Sciatic nerve (tissue), 2 donors: ENCODE measurements around the gene AGAP1. TPM values are rescaled to one million over a fixed set of nuclear protein-coding genes. Genes with fewer than 3 reads are reported as not detected.
A peak's percentile ranks its signal among the peaks of the same experiment; 100 is the strongest.

Experiments
- ATAC-seq: fragments of 200-7000 bp; cut with Tn5 transposase; one replicate; pipeline ENCODE4 v1.9.1; 2020; ENCODE audit warnings: mild to moderate bottlenecking, moderate library complexity
- DNase-seq: peaks from one replicate; pipeline ENCODE4 v3.0.0-alpha.2; 2020; ENCODE audit warnings: low spot score
- intact Hi-C: fragments of 100-400 bp; cut with DNase I; formaldehyde crosslinking; loops from one replicate; pipeline ENCODE4 v1.14.2; 2022
- total RNA-seq: library from RNA; stranded (reverse); fragmentation: NEBNext Ultra II Directional; extraction: Animal tissue kit (Norgen Biotek cat#: 25700); gene quantifications from one replicate; pipeline ENCODE4 v1.2.1, GENCODE V29; 2021
- donor health status: DM: no; HTN: no; CAD: no.
- donor health status: DM: no; HTN: no; CAD: no.

AGAP1 gene
- total RNA-seq, 1 donor from 2014 or later, result 62.9 TPM

DNA sequence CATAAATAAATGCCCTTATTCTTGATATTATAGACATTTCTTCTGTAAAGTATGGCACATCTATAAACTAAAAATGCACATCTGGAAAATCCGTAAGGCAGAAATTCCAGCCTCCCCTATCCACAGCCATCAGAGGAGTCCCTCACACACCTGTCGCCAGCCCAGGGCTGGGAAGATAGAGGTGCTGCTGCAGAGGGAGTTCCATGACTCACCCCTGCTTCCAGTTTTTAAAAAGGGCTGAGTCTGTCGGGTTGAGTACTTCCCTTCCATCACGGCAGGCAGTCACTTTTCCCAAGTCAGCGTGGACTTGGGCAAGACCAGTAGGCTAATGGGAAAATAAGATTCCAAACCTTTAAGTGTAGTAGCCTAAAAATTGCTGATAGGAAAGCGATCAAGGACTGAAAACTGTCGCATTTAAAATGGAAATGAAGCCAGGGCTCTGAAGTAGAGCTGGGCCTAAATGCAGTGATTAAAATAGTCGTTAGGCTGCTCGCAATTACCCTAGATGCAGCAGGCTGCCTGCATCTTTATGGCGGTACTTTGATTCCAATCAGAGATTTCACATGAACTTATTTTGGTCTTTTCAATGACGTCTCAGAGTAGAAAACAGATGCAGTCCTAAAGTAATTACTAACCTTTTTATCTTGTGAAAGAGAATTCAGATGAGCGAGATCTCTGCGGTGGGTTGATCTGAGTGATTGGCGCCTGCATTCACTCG is 280.5 kb downstream of the AGAP1 start:
- DNase-seq (no peak), ATAC-seq (no peak)
- intact Hi-C loops, result loop anchor here (10.0 kb wide), 1 partner anchor 390 kb away; the partner anchor contains the start of gene GBX2

DNA sequence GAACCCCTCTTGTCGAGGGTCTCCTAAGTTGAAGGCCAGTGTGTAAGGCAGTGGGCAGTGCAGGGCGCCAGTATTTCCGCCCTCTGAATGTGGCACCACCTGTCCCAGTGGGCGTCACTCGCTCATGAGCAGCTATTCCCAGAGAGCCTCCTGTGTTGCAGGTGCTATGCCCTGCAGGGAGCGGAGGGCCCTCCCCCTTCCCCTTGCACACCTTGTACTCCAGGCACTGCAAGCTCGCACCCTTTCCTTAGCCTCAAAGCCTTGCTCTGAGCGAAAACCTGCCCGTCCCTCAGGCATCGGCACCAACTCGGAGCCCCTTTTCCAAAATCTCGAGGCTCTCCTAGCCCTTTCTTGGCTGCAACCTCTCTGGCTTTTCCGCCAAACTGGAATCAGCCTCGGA is 282.7 kb downstream of the AGAP1 start:
- DNase-seq (no peak), ATAC-seq (no peak)
- intact Hi-C loops, result loop anchor here (10.0 kb wide), 1 partner anchor 388 kb away; the partner anchor contains the start of gene GBX2

DNA sequence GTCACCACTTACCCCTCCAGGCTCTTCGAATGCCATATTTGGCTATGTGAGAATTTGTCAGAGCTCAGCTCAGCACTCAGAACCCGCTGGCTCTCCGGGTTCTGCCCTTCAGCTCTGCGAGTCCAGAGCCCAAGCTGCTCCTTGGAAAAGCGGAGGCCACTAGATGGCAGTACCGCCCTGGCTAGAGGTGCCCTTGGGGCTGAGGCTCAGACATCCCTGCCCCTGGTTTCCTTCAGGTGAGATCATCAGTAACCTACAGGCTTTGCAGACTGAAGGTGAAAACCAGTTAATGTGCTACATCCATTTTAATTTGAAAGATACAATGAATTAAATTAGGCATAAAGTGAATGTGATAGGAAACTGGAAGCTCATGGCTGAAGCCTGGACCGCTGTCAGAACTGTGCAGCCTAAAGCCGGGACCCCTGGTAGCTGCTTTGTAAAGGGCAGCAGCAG is 285.6 kb downstream of the AGAP1 start:
- DNase-seq (peak; percentile 86), ATAC-seq (peak; percentile 85)
- intact Hi-C loops, result loop anchor here (10.0 kb wide), 1 partner anchor 385 kb away; the partner anchor contains the start of gene GBX2

DNA sequence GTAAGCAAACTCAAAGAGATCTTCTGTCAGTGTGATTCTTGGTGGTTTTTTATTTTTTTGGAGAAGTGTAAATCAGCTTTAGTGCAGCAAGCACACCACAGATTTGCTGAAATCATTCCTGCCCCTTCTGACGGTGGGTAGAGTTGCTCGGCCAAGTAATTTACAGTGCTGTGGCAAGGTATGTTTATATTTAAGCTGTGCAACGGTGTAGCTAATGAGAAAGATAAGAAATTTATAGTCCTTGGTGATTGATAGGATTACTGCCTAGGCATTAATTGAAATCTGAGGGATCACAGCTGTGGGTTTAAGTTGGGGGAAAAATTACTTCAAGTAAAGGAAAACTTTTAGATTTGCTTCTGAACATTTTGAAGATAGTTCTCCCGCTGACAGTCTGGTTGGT is 286.6 kb downstream of the AGAP1 start:
- no peak for DNase-seq
- intact Hi-C loops, result no loop called here
- no peak for ATAC-seq

DNA sequence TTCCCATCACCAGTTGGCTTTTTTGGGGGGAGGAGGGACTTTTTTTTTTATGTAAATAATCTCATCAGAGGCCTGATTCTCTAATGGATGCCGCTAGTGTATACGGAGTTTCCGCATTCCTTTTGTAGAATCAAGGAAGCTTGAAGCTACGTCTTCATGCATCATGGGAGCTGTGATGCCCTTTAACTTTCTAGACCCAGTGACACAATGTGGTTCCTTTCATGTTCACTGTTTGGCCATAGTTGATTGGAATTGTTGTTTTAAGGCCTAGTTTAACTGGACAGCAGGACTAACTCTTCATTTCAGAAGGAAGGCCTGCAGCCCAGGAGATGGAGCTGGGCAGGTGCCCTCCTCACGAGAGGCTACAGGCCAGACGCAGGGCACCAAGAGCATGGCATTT is 287.9 kb downstream of the AGAP1 start:
- intact Hi-C loops, result no loop called here
- no peak for DNase-seq
- no peak for ATAC-seq

DNA sequence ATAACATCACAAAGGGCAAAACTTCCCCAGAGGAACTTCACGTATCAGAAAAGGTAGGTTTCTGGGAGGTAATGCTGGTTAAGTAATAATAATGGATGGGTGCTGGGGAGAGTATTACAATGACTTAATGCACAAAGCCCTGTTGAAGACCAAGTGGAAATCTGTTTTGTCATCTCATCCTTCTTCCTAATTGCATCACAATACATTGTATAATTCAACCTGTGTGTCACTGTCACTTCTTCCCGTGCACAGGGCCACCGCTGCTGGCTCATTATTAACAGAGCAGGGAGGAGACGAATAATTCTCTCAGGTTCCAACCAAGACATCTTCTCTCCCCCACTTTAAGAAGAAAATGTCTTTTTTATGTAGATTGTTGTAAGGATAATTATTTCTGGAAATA is 290.9 kb downstream of the AGAP1 start:
- DNase-seq (no peak), ATAC-seq (no peak)
- intact Hi-C loops, result no loop called here

DNA sequence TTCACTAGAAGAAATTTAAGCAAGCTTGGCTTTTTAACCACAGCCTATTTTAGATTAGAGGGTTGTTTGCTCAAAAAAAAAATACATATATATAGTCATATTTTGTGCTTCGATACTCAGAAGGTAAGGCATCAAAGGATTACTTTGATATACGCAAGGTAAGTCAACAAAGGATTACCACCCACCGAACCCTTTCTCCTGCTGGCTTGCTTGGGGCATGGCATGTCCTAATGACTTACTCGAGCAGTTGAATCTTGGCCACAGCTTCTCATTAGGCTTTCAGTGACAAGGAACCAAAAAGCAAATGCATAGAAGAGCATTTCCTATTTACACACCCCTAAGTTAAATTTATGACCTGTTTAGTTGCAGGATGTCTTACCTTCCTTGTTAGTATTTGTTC is 295.7 kb downstream of the AGAP1 start:
- intact Hi-C loops, result no loop called here
- DNase-seq (no peak), ATAC-seq (no peak)

DNA sequence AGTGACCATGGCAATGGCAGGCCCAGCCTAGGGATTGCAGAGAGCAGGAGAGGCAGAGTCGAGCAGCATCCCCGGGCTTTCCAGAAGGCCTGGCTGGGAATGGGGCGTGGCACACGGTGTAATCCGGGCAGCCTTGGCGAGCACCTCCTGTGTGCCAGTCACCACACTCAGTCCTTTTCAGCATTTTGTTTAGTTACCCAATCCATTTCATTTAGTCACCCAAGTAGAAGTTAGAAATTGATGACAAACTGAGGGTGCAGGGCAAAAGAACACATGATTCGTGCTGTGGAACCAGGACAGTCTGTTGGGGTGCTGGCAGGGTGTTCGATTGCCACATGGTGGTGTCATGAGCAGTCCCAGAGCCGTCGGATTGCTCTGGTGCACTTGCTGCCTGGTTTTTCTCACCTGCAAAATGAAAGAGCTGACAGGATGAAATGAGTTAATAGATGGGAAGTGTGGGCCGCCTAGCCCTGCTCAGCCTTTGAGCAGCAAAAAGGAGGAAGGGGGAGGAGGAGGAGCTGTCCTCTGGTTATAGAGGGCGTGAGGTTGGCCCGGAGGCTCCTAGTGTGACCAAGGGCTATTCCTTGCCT is 299.4 kb downstream of the AGAP1 start:
- intact Hi-C loops, result no loop called here
- no peak for DNase-seq
- ATAC-seq, result no peak

DNA sequence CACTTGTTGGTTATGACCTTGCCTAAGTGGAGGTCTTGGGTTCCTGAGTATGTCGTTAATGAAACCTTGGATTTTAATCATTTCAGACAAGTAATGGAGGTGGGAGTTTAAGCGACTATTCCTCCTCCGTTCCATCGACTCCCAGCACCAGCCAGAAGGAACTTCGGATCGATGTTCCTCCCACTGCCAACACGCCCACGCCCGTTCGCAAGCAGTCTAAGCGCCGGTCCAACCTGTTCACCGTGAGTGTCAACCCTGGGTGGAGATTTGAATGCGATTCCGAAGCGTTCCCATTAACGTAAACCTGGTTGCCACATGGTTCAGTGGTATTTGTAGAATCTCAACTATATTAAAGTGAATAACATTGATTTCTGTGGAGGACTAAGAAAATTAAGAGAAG is 305.4 kb downstream of the AGAP1 start:
- ATAC-seq, result no peak
- intact Hi-C loops, result no loop called here
- no peak for DNase-seq

DNA sequence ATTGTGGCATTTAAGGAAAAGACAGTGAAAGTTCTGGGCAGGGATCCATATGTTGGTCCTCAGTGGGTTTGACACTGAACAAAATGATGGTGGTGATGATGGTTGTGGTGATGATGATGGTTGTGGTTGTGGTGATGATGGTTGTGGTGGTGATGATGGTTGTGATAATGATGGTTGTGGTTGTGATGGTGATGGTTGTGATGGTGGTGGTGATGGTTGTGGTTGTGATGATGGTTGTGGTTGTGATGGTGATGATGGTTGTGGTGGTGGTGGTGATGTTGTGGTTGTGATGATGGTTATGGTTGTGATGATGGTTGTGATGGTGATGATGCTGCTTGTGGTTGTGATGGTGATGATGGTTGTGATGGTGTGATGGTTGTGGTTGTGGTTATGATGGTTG is 308.7 kb downstream of the AGAP1 start:
- DNase-seq, result no peak
- intact Hi-C loops, result no loop called here
- no peak for ATAC-seq

DNA sequence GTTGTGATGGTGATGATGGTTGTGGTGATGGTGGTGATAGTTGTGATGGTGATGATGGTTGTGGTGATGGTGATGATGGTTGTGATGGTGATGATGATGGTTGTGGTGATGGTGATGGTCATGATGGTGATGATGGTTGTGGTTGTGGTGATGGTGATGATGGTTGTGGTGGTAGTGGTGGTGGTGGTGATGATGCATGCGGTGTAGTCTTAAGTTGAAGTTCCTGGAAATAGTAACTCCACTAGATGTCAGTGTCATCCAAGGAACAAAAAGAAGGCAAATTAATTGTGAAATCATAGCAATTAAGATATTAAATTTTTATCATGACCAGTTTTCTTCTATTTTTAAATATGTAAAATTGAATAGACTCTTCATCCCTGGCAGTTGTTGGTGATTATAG is 309.2 kb downstream of the AGAP1 start:
- DNase-seq, result no peak
- ATAC-seq, result no peak
- intact Hi-C loops, result no loop called here

DNA sequence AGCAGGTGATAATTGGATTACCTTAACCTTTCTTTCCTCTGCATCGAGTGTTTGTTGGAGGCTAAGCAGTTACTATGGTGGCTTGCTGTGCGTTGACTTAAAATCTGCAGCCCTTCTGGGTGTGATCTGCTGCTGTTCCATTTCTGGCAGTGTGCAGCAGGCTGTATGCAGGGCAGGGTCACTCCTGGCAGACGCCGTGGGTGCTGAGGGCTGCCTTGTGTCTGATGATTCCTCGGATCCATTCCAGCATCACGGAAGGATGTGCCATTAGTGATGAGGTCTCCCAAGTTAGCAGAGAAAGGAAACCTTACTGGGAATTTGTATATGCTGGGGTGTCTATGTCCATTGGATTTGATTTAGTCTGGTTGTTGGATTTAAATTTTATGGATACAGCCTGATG is 310.8 kb downstream of the AGAP1 start:
- intact Hi-C loops, result no loop called here
- DNase-seq (no peak), ATAC-seq (no peak)

DNA sequence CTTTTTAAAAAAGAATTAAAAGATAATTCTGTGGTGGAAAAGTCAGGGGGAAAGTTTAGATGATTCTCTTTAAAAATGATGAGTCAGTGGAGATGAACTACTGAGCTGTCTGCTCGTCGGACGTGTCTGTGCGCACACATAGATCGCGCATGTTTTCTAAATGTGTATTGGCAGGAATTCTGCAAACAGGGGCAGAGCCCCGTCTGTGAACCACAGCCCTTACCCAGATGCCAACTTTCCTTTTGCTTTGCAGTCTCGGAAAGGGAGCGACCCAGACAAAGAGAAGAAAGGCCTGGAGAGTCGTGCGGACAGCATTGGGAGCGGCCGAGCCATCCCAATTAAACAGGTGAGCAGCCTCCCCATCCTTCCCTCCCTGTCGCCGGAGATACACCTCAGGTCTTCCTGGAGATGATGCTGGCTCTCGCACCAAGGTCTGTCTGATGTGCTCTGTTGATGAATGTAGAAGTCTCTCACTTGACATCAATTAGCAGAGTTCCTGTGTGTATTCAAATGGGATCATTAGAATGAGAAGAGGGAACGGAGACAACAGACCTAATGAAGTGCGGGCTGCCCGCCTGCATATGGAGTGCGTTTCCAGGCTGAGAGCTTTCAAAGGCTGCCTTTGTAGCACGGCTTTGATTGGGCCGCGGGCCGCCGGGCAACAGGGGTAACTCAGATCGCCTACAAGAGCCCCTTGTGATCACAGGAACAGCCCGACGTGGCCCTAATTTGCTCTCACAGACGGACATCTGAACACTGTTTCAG is 313.3 kb downstream of the AGAP1 start:
- ATAC-seq, result no peak
- intact Hi-C loops, result no loop called here
- no peak for DNase-seq

DNA sequence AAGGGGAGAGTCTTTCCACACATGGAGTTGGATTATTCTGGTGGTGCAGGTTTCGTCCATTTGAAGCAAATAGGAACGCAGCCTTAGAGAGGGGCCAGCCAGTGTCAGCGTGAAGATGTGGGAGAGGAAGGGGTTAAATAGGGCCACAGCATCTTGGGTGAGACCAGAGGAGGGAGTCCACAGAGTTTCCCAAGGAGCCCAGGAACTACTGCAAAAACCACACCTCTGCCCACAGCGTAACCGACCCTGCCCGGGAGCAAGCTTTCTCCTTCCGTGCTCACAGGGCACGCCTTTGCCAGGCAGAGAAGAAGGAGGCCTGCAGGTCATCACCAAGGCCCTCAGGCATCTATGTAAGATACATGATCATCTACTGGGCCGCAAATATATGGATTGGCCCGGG is 314.5 kb downstream of the AGAP1 start:
- intact Hi-C loops, result no loop called here
- ATAC-seq (no peak), DNase-seq (no peak)

DNA sequence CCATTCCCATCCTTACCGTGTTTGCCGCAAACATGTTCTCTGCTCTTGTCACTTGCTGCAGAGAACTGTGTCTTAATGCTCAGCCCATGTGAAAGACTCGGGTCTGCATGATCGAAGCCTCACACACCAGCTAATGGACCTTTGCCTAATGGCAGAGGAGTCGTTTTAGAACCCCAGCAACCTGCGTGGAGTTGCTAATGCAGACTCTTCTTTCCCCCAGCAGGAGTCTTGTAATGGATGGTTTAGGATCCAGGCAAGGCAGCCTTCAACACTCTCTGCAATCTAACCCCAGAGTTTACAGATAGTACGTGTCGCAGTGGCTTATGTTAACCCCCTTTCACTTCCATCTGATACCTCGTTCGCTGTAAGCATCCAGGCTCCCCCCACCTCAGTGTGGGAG is 316.4 kb downstream of the AGAP1 start:
- intact Hi-C loops, result no loop called here
- ATAC-seq, result no peak
- DNase-seq, result no peak

DNA sequence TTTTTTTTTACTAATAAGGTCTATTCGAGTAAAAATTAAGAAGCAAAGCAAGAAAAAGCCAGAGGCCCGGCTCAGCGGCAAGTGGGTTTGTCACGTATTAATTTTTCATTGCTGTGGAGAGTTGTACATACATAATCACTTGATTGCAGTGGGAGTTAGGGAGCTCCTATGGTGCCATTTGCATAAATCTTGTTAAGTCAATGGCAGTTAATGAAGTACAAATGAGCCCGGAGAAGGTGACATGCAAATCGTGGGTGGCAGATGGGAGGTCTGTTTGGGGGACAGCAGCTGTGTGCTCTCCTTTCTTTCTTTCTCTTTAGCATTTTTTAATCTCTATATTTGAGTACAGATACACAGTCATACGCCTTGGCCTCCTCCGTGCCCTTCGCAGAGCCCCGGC is 317.0 kb downstream of the AGAP1 start:
- intact Hi-C loops, result no loop called here
- DNase-seq, result no peak
- no peak for ATAC-seq

DNA sequence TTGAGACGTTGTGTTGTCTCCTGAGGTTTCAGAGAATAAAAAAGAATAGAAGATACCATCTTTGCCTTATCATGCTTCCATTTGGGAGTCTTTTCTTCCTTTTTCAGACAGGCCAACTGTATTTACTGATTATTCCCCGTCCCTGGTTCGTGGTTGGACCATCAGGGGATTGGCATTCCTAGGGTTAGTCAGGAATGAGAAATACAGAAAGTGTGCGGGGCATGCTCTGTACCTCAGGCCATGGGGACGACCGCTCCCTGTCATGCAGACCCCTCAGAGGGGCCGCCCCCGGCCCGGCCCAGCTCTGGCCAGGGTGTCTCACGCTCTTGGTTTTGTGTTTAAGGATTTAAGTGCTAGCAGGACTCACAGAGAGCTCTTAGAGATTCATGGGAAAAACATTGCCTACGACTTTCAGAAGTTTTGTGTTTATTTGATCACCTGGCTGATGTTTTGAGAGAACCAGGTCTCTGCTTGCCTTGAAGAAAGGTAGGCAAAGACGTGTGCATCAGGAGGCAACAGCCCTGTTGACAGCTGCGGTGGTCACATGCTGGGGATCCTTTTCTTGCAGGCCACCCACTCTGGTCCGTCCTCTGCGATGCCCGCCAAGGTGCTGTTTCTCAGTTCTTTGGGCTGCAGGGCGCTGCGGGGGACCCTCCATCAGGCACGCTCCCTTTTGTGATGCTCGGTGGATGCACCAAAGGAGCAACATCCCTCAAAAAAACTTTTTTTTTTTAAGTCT is 317.8 kb downstream of the AGAP1 start:
- DNase-seq, result no peak
- ATAC-seq, result no peak
- intact Hi-C loops, result no loop called here

DNA sequence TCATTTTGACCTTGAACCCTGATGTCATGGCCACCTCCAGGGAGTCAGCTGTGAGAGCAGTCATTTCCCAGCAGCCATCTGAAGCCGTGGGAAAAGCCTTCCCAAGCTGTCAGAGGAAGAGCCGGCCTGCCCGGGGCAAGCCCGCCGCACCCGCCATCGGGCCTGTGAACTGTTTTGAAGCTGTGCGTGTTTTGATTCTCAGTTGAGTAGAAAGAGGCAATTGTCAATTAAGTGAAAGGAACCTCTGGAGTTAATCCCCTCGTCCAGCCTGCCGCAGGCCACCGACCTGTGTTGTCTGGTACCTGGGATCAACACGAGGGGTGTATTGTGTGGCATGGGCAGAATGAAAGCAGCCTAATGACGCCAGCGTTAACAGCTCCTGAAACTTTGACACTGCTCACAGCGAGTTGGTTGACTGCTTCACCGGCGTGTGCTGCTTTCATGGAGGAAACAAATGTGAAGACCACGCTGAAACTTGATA is 318.4 kb downstream of the AGAP1 start:
- intact Hi-C loops, result no loop called here
- no peak for ATAC-seq
- DNase-seq, result no peak

DNA sequence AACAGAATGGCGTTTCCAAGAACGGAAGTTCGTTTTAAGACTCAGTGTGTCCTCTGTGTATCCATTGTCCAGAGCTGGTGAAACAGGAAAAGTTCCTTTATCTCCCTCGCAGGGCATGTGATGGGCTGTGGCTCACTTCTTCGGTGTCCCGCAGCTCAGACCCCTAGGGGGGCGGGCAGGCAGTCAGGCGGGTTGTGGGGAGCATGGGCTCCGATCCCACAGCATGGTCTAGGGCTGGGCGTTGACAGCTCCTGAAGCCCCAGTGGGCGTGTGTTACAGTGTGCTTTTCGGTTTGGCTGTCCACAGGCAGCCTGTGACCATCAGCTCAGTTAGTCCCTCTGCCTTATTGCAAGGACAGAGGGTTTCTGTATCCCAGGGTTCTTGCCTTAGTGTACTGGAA is 319.6 kb downstream of the AGAP1 start:
- intact Hi-C loops, result no loop called here
- DNase-seq, result no peak
- peak; percentile 20 for ATAC-seq
